ENCODE measurements around the gene LINGO4. TPM values are rescaled to one million over a fixed set of nuclear protein-coding genes. Genes with fewer than 3 reads are reported as not detected.
"Not testable (repeated sequence)": the region's sequence is repeated elsewhere in the genome, so short reads cannot be mapped to it uniquely, and the experiment has no call there.

LINGO4 gene
- polyA plus RNA-seq, 6 donors from 2014 or later = not detected

DNA sequence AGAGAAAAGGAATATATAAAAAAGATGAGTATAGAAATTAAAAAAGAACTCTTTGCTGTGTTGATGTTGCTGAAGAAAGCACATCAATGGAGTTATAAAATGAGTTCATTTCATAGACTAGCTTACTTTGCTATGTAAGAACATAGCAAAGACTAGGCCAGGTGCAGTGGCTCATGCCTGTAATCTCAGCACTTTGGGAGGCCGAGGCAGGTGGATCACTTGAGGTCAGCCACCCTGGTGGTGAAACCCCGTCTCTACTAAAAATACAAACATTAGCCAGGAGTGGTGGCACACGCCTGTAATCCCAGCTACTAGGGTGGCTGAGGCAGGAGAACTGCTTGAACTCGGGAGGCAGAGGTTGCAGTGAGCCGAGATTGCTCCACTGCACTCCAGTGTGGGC, 23.2 kb downstream of the LINGO4 start:
- peaks cover 14 to 20% of the 10 kb centered on the region in 2 donors for H3K36me3 Mint-ChIP-seq
- not testable (repeated sequence) for H3K9me3 Mint-ChIP-seq; H3K27ac Mint-ChIP-seq; H3K4me1 Mint-ChIP-seq; H3K4me3 Mint-ChIP-seq; H3K27me3 Mint-ChIP-seq; DNase-seq; ATAC-seq (ENCODE audit: low read depth in 2 of 2)

DNA sequence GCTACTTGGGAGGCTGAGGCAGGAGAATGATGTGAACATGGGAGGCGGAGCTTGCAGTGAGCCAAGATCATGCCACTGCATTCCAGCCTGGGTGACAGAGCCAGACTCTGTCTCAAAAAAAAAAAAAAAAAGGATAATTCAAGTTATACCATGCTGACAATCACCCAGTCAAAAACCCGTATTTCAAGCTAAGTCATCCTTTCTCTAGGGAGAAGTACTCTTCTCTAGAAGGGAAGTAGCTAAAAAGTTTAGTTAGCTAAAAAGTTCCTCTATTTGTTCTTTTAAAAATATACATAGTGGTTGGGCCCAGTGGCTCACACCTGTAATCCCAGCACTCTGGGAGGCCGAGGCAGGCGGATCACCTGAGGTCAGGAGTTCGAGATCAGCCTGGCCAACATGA, 24.5 kb downstream of the LINGO4 start:
- not testable (repeated sequence) for H3K4me3 Mint-ChIP-seq; H3K27me3 Mint-ChIP-seq; H3K9me3 Mint-ChIP-seq; H3K4me1 Mint-ChIP-seq; ATAC-seq (ENCODE audit: low read depth in 2 of 2); DNase-seq; H3K27ac Mint-ChIP-seq
- H3K36me3 Mint-ChIP-seq = peaks cover 22 to 27% of the 10 kb centered on the region in 2 donors

- H3K27me3 Mint-ChIP-seq = no peaks in the 10 kb centered on the region
- DNase-seq = no peak
- peak overlapping the region in 1 of 6 donors; percentile 21 for H3K27ac Mint-ChIP-seq
- no peaks in the 10 kb centered on the region for H3K9me3 Mint-ChIP-seq
- peaks cover 23 to 32% of the 10 kb centered on the region in 2 donors for H3K36me3 Mint-ChIP-seq
- H3K4me3 Mint-ChIP-seq = no peak overlapping the region
- no peaks in the 10 kb centered on the region for H3K4me1 Mint-ChIP-seq
- no peak for ATAC-seq (ENCODE audit: low read depth in 2 of 2)
Observed at GRCh38 chr1:151779852-151780251, 25.4 kb downstream of the LINGO4 start.

DNA sequence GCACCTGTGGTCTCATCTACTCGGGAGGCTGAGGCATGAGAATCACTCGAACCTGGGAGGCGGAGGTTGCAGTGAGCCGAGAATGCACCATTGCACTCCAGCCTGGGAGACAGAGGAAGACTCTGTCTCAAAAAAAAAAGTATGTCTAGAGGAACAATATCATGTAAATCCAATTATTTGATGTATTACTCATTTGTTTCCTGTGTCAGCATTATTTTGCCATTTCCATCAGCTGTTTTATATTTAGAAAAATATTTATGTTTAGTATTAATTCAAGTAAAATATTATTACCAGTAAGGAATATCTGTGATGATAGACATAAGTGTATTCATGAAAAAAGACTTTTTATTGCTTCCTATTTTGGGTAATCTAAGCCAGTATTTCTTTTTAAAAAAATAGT, 27.9 kb downstream of the LINGO4 start:
- H3K36me3 Mint-ChIP-seq = peaks cover 23 to 33% of the 10 kb centered on the region in 2 donors
- H3K9me3 Mint-ChIP-seq = no peaks in the 10 kb centered on the region
- no peak for ATAC-seq (ENCODE audit: low read depth in 2 of 2)
- H3K4me1 Mint-ChIP-seq = no peaks in the 10 kb centered on the region
- H3K27me3 Mint-ChIP-seq = no peaks in the 10 kb centered on the region
- H3K27ac Mint-ChIP-seq = no peak overlapping the region
- H3K4me3 Mint-ChIP-seq = no peak overlapping the region
- no peak for DNase-seq

DNA sequence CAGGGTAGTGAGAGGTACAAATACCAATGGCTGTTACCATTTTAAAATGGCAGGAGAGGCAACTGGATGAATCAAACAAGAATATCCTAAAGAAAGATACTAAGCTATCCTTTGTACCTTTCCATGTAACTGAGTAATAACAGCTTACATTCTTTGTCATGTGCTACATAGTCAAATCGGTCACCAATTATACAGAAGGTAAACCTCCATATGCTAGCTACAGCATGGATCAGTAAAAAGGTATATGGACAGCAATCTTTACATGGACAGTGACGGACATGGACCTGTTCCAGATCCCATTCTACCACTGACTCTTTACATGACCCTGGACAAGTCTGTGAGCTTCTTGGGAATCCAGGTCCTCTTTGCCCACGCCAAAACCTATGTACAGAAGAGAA, 28.6 kb downstream of the LINGO4 start:
- DNase-seq = no peak
- no peak for ATAC-seq (ENCODE audit: low read depth in 2 of 2)
- Mint-ChIP-seq H3K27ac (no peak overlapping the region), H3K4me1 (no peaks in the 10 kb centered on the region), H3K9me3 (no peaks in the 10 kb centered on the region), H3K36me3 (peaks cover 23 to 33% of the 10 kb centered on the region in 2 donors), H3K27me3 (no peaks in the 10 kb centered on the region), H3K4me3 (no peak overlapping the region)

- Mint-ChIP-seq H3K4me3 (no peak overlapping the region), H3K27me3 (no peaks in the 10 kb centered on the region), H3K27ac (no peak overlapping the region), H3K36me3 (peaks cover 23 to 33% of the 10 kb centered on the region in 2 donors), H3K9me3 (no peaks in the 10 kb centered on the region), H3K4me1 (no peaks in the 10 kb centered on the region)
- no peak for DNase-seq
- ATAC-seq (ENCODE audit: low read depth in 2 of 2) = no peak
Observed at GRCh38 chr1:151775894-151776664, 29.1 kb downstream of the LINGO4 start.

DNA sequence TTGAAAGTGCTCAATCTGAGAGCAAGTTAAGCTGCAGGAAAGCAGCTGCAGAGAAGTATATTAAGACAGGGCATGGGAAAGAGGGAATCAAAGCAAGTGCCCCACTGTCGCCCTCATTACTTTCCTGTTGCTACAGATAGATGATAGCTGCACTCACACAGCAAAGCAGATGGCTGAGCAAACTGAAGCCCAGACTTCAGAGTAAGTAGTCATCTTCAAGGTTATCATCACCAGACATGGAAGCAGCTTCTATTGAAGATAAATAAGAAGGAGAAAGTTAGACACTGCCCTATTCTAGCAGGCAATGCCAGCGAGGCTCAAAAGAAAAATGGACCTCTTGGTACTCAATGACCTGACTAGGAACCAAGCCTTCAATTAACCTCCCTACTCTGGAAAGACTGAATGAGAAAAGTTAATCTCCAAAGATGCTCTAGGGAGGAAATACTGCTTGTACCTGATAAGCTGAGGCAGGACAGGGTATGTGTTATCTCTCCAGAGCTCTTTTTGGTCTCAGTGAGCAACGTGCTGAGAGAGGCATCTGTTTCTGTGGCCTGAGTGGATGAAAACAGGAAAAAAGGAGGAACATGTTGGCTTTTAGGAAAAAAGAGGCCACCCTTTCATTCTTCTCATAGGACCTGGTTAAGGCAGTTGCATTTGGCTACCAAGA, 30.8 kb downstream of the LINGO4 start:
- Mint-ChIP-seq H3K27ac (no peak overlapping the region), H3K36me3 (peaks cover 22 to 24% of the 10 kb centered on the region in 2 donors), H3K4me3 (no peak overlapping the region), H3K4me1 (no peaks in the 10 kb centered on the region), H3K27me3 (no peaks in the 10 kb centered on the region), H3K9me3 (no peaks in the 10 kb centered on the region)
- ATAC-seq (ENCODE audit: low read depth in 2 of 2) (no peak), DNase-seq (no peak)

DNA sequence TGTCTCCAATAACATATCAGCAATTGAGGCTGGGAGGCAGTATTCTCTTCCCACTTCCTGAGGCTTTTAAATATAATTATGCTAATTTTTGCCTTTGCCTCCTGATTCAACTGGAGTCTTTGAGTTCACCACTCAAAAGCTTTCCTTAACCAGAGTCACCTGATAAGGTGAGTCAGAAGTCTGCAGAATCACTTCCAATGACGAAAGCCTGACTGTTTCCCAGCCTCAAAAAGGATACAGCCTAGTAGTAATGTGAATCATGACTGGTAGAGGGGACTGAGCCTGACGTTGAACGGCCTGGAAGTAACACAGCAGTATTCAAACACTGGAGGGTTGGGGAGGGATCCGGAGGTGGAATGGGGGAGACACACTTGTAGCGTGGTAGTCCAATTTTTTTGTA, 31.5 kb downstream of the LINGO4 start:
- Mint-ChIP-seq H3K9me3 (no peaks in the 10 kb centered on the region), H3K36me3 (peaks cover 15 to 17% of the 10 kb centered on the region in 2 donors), H3K4me1 (no peaks in the 10 kb centered on the region), H3K4me3 (peak overlapping the region in 1 of 8 donors; percentile 5), H3K27me3 (no peaks in the 10 kb centered on the region), H3K27ac (no peak overlapping the region)
- DNase-seq (no peak), ATAC-seq (ENCODE audit: low read depth in 2 of 2) (no peak)

DNA sequence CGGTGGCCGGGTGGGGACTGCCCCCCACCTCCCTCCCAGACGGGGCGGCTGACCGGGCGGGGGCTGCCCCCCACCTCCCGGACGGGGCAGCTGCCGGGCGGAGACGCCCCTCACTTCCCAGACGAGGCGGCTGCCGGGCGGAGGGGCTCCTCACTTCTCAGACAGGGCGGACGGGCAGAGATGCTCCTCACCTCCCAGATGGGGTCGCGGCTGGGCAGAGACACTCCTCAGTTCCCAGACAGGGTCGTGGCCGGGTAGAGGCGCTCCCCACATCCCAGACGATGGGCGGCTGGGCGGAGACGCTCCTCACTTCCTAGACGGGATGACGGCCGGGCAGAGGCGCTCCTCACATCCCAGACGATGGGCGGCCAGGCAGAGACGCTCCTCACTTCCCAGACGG, 35.9 kb downstream of the LINGO4 start:
- DNase-seq = not testable (repeated sequence)

GRCh38 chr1:151768351-151769066, 36.7 kb downstream of the LINGO4 start:
- not testable (repeated sequence) for H3K27me3 Mint-ChIP-seq; H3K27ac Mint-ChIP-seq; DNase-seq; H3K36me3 Mint-ChIP-seq; H3K9me3 Mint-ChIP-seq; ATAC-seq (ENCODE audit: low read depth in 2 of 2)
- peaks cover 10 to 14% (median 10%) of the 10 kb centered on the region in 3 donors for H3K4me1 Mint-ChIP-seq
- H3K4me3 Mint-ChIP-seq = peak overlapping the region in 1 of 8 donors; percentile 3

More for the DNA sequence above, 35.9 kb downstream of the LINGO4 start:
- not testable (repeated sequence) for H3K4me1 Mint-ChIP-seq; ATAC-seq (ENCODE audit: low read depth in 2 of 2); H3K4me3 Mint-ChIP-seq; H3K27ac Mint-ChIP-seq; H3K9me3 Mint-ChIP-seq; H3K27me3 Mint-ChIP-seq; H3K36me3 Mint-ChIP-seq

GRCh38 chr1:151763990-151764389, 41.2 kb downstream of the LINGO4 start:
- Mint-ChIP-seq H3K27ac (peak overlapping the region; percentile 86 to 97 (median 96)), H3K4me3 (peak overlapping the region; percentile 92 to 98 (median 95)), H3K27me3 (no peaks in the 10 kb centered on the region), H3K36me3 (peaks cover 0 to 6% of the 10 kb centered on the region in 2 donors), H3K4me1 (peaks cover 18 to 29% (median 24%) of the 10 kb centered on the region in 3 donors), H3K9me3 (no peaks in the 10 kb centered on the region)
- ATAC-seq (ENCODE audit: low read depth in 2 of 2) = no peak
- DNase-seq = no peak

GRCh38 chr1:151762941-151763921, 42.0 kb downstream of the LINGO4 start, which contains the start of gene MRPL9:
TSS of gene MRPL9 (minus strand) at chr1:151763496. CDS start at chr1:151763479, 17 bp downstream.
- peak; percentile 98 to 99 for ATAC-seq (ENCODE audit: low read depth in 2 of 2)
- Mint-ChIP-seq H3K4me3 (peak within 1 kb of the TSS; percentile 92 to 98 (median 95)), H3K36me3 (peaks cover 0 to 7% of the 10 kb centered on the region in 2 donors), H3K4me1 (peaks cover 18 to 29% (median 24%) of the 10 kb centered on the region in 3 donors), H3K27ac (peak within 1 kb of the TSS; percentile 86 to 97 (median 96)), H3K27me3 (no peaks in the 10 kb centered on the region), H3K9me3 (no peaks in the 10 kb centered on the region)
- DNase-seq = peak; percentile 81

Data from naive B cell (primary cell).